HepG2 (cell line): ENCODE data around the gene NRDE2. TPM values are rescaled to one million over a fixed set of nuclear protein-coding genes. Genes with fewer than 3 reads are reported as not detected.
A peak's percentile ranks its signal among the peaks of the same experiment; 100 is the strongest.

Source experiments
- ERF ChIP-seq: IDR thresholded peaks from 2 replicates; pipeline ENCODE4 v1.6.1; 2018; ENCODE audit warnings: missing biosample characterization, missing genetic modification reagents
- ISL2 ChIP-seq: sonication (generic); formaldehyde crosslinking; IDR thresholded peaks from 2 replicates; pipeline ENCODE4 v1.5.0; 2020; ENCODE audit warnings: missing genetic modification reagents
- LCORL ChIP-seq, 2 experiments: fragments of 450-650 bp in 1 of 2; sonication (generic) in 1 of 2; formaldehyde crosslinking in 1 of 2; IDR thresholded peaks; 2 replicates each; pipeline versions ENCODE4 v1.5.0 to v1.6.1; 2017 to 2020; ENCODE audit warnings: antibody characterized with exemption in 1 of 2, missing genetic modification reagents in 1 of 2
- NCOA2 ChIP-seq: sonication (generic); formaldehyde crosslinking; IDR thresholded peaks from 2 replicates; pipeline ENCODE4 v1.8.0; 2022; ENCODE audit warnings: inconsistent platforms
- ZBTB42 ChIP-seq: sonication (generic); formaldehyde crosslinking; IDR thresholded peaks from 2 replicates; pipeline ENCODE4 v1.5.0; 2020; ENCODE audit warnings: mild to moderate bottlenecking, missing genetic modification reagents
- ZNF224 ChIP-seq: sonication (generic); formaldehyde crosslinking; IDR thresholded peaks from 2 replicates; pipeline ENCODE4 v1.5.0; 2020; ENCODE audit warnings: mild to moderate bottlenecking, missing genetic modification reagents
- ZNF317 ChIP-seq: sonication (generic); formaldehyde crosslinking; IDR thresholded peaks from 2 replicates; pipeline ENCODE4 v1.5.0; 2020; ENCODE audit warnings: mild to moderate bottlenecking, missing genetic modification reagents
- ZNF441 ChIP-seq: sonication (generic); formaldehyde crosslinking; IDR thresholded peaks from 2 replicates; pipeline ENCODE4 v1.7.0; 2021; ENCODE audit warnings: missing genetic modification reagents, borderline replicate concordance
- ZNF788 ChIP-seq: sonication (generic); formaldehyde crosslinking; IDR thresholded peaks from 2 replicates; pipeline ENCODE4 v1.5.0; 2020; ENCODE audit warnings: mild to moderate bottlenecking, missing genetic modification reagents, borderline replicate concordance
- ZSCAN21 ChIP-seq: sonication (generic); formaldehyde crosslinking; IDR thresholded peaks from 2 replicates; pipeline ENCODE4 v1.8.0; 2022; ENCODE audit warnings: mild to moderate bottlenecking, missing genetic modification reagents, moderate library complexity, borderline replicate concordance
- ZZZ3 ChIP-seq: sonication (generic); formaldehyde crosslinking; IDR thresholded peaks from 2 replicates; pipeline ENCODE4 v1.4.0; 2020; ENCODE audit warnings: missing genetic modification reagents, mild to moderate bottlenecking, borderline replicate concordance
- polyA plus RNA-seq, 8 experiments: library from polyadenylated mRNA; depleted of rRNA in 3 of 8; stranded (reverse) in 7 of 8; unstranded in 1 of 8; fragments of >200 nt; fragmentation: Illumina TruSeq in 4 of 8; extraction: Trizol in 4 of 8; gene quantifications; 2 replicates each; pipeline versions ENCODE4 v1.2.1 to v1.2.3, GENCODE V29; 2011 to 2016; ENCODE audit warnings: low read depth in 4 of 8, missing spikeins in 1 of 8, mixed read lengths in 1 of 8; ENCODE audit not compliant: insufficient read depth in 1 of 8
- total RNA-seq, 5 experiments: library from RNA; depleted of rRNA; stranded (reverse); fragments of >200 nt; fragmentation: Illumina TruSeq; extraction: Trizol; gene quantifications; 2 replicates each; pipeline ENCODE4 v1.2.3, GENCODE V29; 2016; ENCODE audit warnings: low read depth in 1 of 5
- TF ChIP-seq, protein P1 (sequence below): sonication (generic); formaldehyde crosslinking; IDR thresholded peaks from 2 replicates; pipeline ENCODE4 v1.4.0; 2020; ENCODE audit warnings: mild to moderate bottlenecking, missing genetic modification reagents
- TF ChIP-seq, protein P2 (sequence below): sonication (generic); formaldehyde crosslinking; IDR thresholded peaks from 2 replicates; pipeline ENCODE4 v1.8.1; 2023; ENCODE audit warnings: mild to moderate bottlenecking, moderate library complexity, missing genetic modification reagents
- TF ChIP-seq, protein P3 (sequence below): sonication (generic); formaldehyde crosslinking; IDR thresholded peaks from 2 replicates; pipeline ENCODE4 v1.4.0; 2020; ENCODE audit warnings: mild to moderate bottlenecking, missing genetic modification reagents, borderline replicate concordance
- TF ChIP-seq, protein P4 (sequence below): sonication (generic); formaldehyde crosslinking; IDR thresholded peaks from 2 replicates; pipeline ENCODE4 v1.8.1; 2023; ENCODE audit warnings: missing genetic modification reagents, inconsistent platforms, borderline replicate concordance
- TF ChIP-seq, protein P5 (sequence below): sonication (generic); formaldehyde crosslinking; IDR thresholded peaks from 2 replicates; pipeline ENCODE4 v1.4.0; 2020; ENCODE audit warnings: mild to moderate bottlenecking, missing genetic modification reagents

Gene NRDE2
- total and polyA plus RNA-seq, 2 of the 13 experiments (the other 11 are each of a cell fraction or from before 2014, with no cell fraction given): 5.6 to 12.5 TPM

DNA sequence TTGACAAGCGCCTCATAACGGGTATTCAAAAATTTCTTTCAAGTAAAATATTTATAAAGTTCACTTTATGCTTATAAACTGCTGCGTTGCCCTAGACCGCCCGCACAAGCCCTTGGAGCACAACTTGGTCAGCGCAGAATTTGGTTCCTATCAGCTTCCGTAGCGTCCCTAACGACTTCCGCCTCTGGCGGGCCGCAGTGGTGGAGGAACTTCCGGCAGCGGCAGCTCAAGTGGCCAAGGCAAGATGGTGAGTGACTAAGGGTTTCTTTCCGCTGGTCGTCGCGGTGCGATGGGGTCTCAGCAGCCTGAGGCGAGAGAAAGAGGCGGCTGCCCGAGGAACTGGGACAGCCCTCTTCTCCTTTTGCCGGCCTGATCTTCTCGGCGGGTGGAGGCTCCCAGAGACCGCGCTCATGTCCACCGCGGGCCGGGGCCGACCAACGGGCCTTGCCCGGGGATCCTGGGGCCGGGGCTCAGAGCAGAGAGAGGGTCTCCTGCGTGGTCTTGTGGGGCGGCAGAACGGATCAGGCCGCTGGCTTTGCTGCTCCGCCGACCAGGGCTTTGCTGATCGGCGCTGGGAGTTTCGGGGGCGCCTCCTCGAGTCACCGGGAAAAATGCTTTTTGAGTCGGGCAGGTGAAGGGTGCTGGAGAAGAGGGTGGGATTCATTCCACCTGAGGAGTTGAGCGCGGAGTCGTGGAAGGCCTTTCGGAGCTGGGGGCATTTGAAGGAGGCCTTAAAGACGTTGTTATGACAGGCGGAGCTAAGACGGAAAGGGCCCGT is 75.2 kb downstream of the NRDE2 start, which contains the start of gene PSMC1 (continued):
- TF ChIP-seq, protein P1, sequence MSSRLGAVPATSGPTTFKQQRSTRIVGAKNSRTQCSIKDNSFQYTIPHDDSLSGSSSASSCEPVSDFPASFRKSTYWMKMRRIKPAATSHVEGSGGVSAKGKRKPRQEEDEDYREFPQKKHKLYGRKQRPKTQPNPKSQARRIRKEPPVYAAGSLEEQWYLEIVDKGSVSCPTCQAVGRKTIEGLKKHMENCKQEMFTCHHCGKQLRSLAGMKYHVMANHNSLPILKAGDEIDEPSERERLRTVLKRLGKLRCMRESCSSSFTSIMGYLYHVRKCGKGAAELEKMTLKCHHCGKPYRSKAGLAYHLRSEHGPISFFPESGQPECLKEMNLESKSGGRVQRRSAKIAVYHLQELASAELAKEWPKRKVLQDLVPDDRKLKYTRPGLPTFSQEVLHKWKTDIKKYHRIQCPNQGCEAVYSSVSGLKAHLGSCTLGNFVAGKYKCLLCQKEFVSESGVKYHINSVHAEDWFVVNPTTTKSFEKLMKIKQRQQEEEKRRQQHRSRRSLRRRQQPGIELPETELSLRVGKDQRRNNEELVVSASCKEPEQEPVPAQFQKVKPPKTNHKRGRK (CRISPR knock-in tag): 0 out of 2 replicates have a peak, but pooled peaks have one; percentile 45
- TF ChIP-seq ZNF788 (peak; percentile 86), ZNF317 (CRISPR knock-in tag) (peak; percentile 38; the same call in 1 of the 2 replicates), ZBTB42 (CRISPR knock-in tag) (no peak), ZSCAN21 (CRISPR knock-in tag) (peak; percentile 46; the same call in 1 of the 2 replicates), ZNF224 (CRISPR knock-in tag) (peak; percentile 64; the same call in 1 of the 2 replicates), ISL2 (CRISPR knock-in tag) (0 out of 2 replicates have a peak, but pooled peaks have one; percentile 14), ERF (peak; percentile 80), ZZZ3 (CRISPR knock-in tag) (peak; percentile 86; the same call in 1 of the 2 replicates), ZNF441 (CRISPR knock-in tag) (0 out of 2 replicates have a peak, but pooled peaks have one; percentile 47), NCOA2 (CRISPR knock-in tag) (0 out of 2 replicates have a peak, but pooled peaks have one; percentile 33), LCORL (IDR thresholded peaks at IDR 0.05) (no peak; the same call in 1 of the 2 replicates), LCORL (CRISPR knock-in tag; IDR thresholded peaks at IDR 0.05) (peak; percentile 46; the same call in 1 of the 2 replicates)
- TF ChIP-seq, protein P2, sequence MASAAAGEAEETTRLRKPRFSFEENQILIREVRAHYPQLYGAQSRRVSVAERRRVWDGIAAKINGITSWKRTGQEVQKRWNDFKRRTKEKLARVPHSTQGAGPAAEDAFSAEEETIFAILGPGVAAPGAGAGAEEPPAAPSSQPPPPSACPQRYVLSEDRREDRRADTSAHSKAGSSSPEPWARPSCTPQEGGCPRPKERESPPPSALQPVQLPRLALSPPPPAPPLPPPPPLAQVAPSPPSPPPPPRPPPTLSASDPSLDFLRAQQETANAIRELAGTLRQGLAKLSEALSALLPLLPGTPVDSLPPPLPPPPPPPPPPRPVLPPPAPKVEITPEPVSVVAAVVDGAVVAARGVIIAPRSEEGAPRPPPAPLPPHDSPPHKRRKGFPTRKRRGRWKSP (CRISPR knock-in tag): peak; percentile 47; the same call in 1 of the 2 replicates
- TF ChIP-seq, protein P3, sequence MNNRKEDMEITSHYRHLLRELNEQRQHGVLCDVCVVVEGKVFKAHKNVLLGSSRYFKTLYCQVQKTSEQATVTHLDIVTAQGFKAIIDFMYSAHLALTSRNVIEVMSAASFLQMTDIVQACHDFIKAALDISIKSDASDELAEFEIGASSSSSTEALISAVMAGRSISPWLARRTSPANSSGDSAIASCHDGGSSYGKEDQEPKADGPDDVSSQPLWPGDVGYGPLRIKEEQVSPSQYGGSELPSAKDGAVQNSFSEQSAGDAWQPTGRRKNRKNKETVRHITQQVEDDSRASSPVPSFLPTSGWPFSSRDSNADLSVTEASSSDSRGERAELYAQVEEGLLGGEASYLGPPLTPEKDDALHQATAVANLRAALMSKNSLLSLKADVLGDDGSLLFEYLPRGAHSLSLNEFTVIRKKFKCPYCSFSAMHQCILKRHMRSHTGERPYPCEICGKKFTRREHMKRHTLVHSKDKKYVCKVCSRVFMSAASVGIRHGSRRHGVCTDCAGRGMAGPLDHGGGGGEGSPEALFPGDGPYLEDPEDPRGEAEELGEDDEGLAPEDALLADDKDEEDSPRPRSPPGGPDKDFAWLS (CRISPR knock-in tag): no peak
- TF ChIP-seq, protein P4, sequence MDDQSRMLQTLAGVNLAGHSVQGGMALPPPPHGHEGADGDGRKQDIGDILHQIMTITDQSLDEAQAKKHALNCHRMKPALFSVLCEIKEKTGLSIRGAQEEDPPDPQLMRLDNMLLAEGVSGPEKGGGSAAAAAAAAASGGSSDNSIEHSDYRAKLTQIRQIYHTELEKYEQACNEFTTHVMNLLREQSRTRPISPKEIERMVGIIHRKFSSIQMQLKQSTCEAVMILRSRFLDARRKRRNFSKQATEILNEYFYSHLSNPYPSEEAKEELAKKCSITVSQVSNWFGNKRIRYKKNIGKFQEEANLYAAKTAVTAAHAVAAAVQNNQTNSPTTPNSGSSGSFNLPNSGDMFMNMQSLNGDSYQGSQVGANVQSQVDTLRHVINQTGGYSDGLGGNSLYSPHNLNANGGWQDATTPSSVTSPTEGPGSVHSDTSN (CRISPR knock-in tag): no peak
- TF ChIP-seq, protein P5, sequence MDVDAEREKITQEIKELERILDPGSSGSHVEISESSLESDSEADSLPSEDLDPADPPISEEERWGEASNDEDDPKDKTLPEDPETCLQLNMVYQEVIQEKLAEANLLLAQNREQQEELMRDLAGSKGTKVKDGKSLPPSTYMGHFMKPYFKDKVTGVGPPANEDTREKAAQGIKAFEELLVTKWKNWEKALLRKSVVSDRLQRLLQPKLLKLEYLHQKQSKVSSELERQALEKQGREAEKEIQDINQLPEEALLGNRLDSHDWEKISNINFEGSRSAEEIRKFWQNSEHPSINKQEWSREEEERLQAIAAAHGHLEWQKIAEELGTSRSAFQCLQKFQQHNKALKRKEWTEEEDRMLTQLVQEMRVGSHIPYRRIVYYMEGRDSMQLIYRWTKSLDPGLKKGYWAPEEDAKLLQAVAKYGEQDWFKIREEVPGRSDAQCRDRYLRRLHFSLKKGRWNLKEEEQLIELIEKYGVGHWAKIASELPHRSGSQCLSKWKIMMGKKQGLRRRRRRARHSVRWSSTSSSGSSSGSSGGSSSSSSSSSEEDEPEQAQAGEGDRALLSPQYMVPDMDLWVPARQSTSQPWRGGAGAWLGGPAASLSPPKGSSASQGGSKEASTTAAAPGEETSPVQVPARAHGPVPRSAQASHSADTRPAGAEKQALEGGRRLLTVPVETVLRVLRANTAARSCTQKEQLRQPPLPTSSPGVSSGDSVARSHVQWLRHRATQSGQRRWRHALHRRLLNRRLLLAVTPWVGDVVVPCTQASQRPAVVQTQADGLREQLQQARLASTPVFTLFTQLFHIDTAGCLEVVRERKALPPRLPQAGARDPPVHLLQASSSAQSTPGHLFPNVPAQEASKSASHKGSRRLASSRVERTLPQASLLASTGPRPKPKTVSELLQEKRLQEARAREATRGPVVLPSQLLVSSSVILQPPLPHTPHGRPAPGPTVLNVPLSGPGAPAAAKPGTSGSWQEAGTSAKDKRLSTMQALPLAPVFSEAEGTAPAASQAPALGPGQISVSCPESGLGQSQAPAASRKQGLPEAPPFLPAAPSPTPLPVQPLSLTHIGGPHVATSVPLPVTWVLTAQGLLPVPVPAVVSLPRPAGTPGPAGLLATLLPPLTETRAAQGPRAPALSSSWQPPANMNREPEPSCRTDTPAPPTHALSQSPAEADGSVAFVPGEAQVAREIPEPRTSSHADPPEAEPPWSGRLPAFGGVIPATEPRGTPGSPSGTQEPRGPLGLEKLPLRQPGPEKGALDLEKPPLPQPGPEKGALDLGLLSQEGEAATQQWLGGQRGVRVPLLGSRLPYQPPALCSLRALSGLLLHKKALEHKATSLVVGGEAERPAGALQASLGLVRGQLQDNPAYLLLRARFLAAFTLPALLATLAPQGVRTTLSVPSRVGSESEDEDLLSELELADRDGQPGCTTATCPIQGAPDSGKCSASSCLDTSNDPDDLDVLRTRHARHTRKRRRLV (CRISPR knock-in tag): no peak
